Esophagus squamous epithelium (tissue), 4 donors: ENCODE data around the gene MOXD1.

Experiments
- POLR2A ChIP-seq, 4 donors: fragments of 450-650 bp; IDR thresholded peaks; one replicate each; pipeline ENCODE4 v1.6.1; 2017; ENCODE audit warnings: antibody characterized with exemption in 4 of 4, mild to moderate bottlenecking in 4 of 4, moderate library complexity in 3 of 4
- TF ChIP-seq, protein P1 (sequence below), 6 experiments: fragments of 450-650 bp in 4 of 6; fragments of 200-600 bp in 2 of 6; sonication (generic) in 2 of 6; IDR thresholded peaks; one replicate each; pipeline ENCODE4 v1.5.1; 2016 to 2019; ENCODE audit warnings: antibody characterized with exemption in 6 of 6, mild to moderate bottlenecking in 4 of 6, moderate library complexity in 4 of 6

DNA sequence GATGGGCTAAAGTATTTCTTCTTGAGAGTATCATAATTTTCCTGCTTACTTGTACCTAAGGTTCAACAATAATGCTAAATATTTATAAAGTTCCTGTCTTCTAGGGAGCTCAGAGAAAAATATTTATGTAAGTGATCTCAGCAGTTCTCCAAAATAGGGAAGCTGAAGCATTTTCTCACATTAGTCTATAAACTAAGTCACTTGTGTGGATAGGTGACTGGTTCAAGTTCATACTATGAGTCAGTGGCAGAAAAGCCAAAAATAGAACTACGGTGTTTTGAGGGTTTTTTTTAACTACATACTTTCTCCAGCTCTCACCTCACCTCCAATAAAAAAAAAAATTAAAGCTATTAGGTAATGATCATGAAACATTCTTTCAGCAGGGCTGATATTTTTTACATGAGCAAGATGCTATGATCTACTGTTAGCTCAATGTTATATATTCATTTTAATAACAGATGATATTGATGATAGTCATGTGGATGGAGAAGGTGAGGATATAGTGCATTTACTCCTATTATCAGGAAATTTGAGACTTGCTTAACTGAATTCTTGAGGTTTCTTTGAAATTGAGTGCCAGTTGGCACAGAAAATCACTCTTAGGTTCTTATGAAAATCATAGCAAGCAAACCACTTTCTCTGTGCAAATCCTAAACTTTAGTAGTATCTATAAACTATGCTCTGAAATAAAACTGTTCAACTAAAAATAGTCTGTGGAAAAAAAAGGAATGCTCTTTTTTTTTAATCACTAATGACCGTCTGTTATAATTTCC is 4.1 kb upstream of the MOXD1 start:
- TF ChIP-seq, protein P1, sequence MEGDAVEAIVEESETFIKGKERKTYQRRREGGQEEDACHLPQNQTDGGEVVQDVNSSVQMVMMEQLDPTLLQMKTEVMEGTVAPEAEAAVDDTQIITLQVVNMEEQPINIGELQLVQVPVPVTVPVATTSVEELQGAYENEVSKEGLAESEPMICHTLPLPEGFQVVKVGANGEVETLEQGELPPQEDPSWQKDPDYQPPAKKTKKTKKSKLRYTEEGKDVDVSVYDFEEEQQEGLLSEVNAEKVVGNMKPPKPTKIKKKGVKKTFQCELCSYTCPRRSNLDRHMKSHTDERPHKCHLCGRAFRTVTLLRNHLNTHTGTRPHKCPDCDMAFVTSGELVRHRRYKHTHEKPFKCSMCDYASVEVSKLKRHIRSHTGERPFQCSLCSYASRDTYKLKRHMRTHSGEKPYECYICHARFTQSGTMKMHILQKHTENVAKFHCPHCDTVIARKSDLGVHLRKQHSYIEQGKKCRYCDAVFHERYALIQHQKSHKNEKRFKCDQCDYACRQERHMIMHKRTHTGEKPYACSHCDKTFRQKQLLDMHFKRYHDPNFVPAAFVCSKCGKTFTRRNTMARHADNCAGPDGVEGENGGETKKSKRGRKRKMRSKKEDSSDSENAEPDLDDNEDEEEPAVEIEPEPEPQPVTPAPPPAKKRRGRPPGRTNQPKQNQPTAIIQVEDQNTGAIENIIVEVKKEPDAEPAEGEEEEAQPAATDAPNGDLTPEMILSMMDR (IDR thresholded peaks at IDR 0.05): no peak
- TF ChIP-seq POLR2A (IDR thresholded peaks at IDR 0.05): no peak
